Renal cortex interstitium (tissue), 11 donors: ENCODE data around the gene ABCC9. TPM values are rescaled to one million over a fixed set of nuclear protein-coding genes. Genes with fewer than 3 reads are reported as not detected.
A peak's percentile ranks its signal among the peaks of the same experiment; 100 is the strongest.
"Not testable (repeated sequence)": the region's sequence is repeated elsewhere in the genome, so short reads cannot be mapped to it uniquely, and the experiment has no call there.

Source experiments
- DNase-seq, 11 donors: peaks; one replicate each; pipeline ENCODE4 v3.0.0-alpha.2; 2013; ENCODE audit warnings: low read depth in 9 of 11, low spot score in 4 of 11; ENCODE audit errors: extremely low read depth in 1 of 11
- polyA plus RNA-seq, 3 donors: library from polyadenylated mRNA; unstranded; fragments of 120-200 nt; gene quantifications; one replicate each; pipeline ENCODE4 v1.2.1, GENCODE V29; 2013; ENCODE audit not compliant: insufficient read length in 3 of 3

Gene ABCC9
- polyA plus RNA-seq, 3 donors: 24.5 to 28.2 (median 25.3) TPM

DNA sequence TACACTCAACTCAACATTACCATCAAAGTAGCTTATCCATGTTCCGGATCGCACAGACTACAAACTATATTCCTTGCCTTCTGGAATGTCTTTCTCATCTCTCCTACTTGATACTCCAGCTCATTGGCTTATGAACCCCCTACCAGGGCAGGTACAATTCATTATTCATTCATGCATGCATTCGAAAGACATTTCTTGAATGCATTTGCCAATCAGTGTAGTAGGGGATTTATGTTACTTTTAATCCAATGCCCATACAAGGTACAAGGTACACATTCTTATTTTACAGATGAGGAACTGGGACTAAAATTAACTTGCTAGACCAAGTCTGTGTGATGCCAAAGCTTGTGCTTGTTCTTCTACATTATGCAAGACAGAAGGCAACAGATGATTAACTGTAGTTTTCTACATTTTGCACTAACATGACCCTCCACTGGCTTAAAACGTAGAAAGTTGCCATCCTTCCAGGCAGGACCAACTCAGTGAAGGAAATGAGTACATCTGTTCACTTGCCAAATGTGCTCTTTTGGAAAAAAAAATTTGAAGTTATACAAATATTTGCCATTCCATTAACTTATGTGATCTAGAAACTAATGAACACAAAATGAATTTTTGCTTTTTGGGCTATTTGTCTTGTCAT, 113.0 kb downstream of the ABCC9 start:
- no peak for DNase-seq

DNA sequence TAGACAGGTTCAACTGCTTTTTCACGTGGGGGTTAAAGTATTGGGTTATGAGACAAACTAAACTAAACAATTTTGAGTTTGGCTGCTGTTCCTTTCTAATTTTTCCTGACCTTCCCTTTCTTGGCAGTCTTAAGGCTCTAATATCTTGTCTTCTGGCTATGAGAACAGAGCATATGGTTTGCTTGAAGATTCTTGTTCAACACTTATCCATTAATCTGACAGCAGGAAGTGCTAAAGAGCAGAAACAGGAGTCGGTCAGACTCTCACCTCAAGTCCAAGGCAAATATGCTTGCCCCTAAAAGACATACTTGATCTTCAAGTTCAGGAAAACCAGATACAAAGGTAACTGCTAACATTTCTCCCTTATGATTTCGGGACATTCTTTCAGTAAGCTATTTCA, 114.1 kb downstream of the ABCC9 start:
- no peak for DNase-seq

DNA sequence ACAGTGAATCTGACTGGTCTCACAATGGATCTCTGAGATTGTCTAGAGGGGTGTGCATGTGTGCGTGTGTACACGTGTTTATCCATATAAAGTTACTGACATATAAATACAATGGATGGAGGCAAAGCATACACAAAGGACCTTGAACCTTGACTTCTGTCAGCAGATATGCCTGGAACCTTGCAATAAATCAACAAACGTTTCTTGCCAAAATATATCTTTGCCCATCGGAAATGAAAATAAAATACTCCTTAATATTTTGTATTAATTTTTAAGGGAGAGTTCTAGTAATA, 114.7 kb downstream of the ABCC9 start:
- DNase-seq: no peak

DNA sequence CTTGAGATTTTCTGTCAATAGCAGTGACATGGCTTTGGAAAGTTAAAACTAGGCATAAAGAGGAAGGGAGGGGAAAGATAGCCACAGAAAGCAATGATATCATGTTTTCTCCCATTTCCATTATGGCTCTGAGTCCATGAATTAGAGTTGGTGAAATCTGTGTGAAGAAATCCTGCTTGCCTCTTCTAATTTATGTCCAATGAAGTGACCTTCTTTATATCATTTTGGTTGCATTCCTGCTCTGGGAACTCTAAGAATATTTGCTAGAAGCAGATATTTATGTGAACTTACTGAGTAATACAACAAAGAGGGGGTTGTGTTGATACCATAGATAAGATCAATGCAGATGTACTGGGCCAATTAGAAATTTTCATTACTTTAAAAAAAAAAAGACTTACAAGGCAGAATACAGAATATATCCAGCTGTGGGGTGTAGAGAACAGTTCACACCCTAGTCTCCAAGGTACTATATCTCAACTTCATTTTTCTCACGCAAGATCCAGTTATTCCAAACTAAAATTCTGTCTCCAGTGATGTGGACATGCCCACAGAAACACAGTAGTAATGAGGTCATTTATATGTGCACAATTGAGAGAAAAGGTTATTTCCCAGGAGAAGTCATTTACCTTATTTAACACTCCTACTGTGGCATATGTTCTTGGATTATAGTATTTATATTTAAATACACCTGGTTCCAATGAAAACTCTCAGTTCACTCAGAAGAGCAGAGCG, 115.2 kb downstream of the ABCC9 start:
- DNase-seq: no peak

DNA sequence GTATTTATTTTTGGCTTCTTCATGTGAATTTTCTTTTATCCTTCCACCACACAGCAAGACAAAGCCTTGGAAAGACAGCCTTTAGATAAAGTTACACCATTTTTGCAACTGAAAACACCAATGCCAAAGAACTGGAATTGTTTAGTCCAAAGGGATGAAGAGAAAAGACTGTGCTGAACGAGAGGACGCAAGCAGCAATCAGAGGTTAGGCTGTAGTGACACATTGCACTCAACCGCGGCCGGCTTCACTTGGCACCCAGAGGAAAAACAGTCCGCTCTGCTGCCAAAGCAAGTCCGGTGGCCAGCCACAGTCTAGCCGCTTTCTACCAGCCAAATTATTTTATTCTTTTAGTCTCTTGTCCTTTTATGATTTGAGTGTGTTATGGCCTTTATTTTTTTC, 117.6 kb downstream of the ABCC9 start:
- no peak for DNase-seq

DNA sequence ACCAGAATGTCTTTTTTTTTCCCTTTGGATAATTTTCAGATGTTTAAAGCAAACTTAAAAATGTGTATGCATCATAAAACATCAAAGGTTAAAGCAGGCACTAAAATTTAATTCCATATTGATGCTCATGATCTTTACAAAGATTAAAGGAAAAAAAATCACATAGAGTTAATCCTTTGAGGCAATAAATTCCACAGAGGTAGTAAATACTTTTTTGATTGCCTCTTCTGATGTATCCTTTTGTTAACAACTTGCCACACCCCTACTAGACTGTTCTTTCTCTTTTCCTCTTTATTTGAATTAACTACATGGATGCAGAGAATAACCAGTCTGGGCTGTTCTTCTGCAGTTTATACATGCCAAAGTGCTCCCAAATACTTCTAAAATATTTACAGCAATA, 121.5 kb downstream of the ABCC9 start:
- no peak for DNase-seq

DNA sequence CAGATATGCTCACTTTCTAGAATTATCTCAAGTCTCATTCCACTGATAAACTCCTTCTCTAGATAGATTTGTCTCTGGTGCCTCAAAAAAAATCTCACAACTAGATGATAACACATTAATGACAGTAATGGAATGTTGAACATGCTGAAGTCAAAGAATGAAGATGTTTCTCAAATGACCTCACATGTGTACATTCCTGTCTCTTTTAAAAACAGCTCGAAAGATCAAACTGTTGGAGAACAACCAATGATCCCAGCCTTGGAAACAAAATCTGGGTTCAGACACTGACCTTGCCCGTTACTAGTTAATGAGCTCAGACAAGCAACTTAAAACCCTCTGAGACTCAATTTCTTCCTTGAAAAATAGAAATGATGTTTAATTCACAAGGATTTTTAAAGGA, 122.0 kb downstream of the ABCC9 start:
- peak in 3 of 11 donors; percentile 20 to 42 (median 31) for DNase-seq

DNA sequence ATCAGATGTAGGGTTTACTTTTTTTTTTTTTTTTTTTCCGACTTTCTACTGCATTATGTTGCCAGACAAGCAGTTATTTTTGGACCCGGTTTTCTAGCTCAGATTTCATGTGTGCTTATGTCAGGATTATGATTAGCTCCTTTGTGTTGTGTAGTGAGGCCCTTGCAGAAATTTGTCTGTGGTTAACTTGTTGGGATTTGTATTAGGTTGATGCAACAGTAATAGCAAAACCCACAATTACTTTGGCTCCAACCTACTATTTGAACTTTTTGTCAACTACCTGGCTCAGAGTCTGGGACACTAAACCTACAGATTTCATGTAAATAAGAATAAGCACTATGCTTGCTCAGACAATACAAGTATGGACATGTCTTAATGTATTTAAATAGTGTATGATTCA, 122.6 kb downstream of the ABCC9 start:
- no peak for DNase-seq

DNA sequence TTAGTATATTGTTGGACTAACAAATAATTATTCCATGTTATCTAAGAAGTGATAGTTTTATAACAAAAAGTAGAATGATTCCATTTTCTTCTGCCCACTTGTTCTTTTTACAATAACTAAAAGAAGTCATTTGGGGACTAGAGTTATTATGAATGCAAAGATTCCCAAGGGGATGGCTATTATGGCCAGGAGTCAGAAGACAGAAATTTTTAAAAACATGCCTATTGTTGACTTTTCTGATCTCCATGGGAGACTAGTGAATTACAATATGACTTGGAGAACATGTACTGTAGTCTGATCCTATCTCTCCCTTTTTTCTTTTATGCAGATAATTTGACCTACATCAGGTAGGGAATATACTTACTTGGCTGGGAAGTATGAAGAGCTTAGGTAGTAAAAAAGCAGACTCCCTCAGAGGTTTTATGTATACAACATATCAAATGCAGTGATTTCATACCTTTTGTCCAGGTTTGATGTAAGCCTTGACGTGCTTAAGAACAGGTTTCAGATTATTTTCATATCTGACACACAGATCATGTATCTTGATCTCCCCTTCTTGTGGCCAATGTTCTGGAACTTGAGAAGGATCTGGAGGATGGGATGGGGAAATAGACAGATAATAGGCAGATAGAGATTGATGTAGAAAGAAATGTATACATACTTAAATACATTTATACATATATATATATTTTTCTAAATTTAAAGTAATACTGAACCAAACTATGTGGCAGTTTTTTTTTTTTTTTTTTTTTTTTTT, 125.7 kb downstream of the ABCC9 start:
- no peak for DNase-seq

DNA sequence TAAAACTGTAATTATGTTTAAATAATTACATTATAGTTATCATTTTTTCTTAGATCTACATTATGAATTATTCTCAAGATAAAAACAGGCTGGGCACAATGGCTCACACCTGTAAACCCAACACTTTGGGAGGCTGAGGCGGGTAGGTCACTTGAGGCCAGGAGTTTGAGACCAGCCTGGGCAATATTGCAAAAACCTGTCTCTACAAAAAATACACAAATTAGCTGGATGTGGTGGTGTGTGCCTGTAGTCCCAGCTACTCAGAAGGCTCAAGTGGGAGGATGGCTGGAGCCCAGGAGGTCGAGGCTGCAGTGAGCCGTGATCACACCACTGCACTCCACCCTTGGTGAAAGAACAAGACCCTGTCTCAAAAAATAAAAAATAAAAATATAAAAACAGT, 126.4 kb downstream of the ABCC9 start:
- no peak for DNase-seq

DNA sequence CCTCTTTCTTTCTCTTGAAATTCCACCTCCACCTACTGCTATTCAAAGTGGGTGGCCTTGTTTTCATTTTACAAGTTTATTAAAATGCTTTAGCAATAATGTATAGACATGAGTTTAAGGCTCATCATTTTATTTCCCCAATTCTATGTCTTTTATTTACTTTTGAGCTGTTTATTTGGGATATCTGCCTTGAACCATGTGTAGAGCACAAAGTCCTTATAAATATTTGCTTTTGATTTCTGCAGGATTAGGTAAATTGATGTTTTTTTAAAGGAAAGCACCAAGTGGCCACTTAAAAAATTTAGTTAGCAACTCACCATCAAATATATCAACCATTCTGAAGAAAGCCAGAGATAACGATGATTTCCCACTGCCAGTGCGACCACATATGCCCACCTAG, 126.9 kb downstream of the ABCC9 start:
- no peak for DNase-seq

DNA sequence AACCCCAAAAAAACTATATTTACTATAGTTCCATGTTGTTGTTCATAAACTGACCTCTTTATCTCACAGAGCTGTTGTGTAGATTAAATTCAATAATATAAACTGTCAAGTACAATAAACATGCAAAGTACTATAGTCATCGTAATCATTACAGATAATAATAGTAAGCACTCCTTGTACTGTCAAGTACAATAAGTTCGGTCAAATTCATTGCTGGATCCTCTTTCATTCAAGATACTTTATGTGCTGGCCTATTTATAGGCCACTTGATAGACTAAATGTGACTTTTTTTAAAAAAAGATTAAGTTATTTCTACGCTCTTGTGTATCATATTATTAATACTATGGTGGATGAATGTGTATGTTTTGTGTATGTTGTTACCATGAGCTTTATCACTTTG, 127.5 kb downstream of the ABCC9 start:
- DNase-seq: no peak

DNA sequence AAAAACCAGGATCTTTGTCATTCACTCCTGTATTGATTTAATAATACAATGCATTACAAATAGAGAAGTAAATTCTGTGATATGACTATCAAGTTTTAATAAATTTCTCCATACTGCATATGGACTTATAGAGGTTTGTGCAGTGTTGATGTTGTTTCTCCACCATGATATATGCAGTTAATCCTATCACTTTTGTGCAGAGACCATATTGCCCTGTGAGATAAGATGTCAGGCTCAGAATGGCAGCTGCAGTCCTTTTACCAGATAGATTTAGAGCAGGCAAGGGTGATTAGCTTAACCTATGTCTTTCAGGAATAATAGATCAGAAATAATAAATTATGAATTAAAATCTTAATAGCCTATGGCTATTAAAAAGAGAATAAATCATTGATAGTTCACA, 128.1 kb downstream of the ABCC9 start:
- DNase-seq: no peak

DNA sequence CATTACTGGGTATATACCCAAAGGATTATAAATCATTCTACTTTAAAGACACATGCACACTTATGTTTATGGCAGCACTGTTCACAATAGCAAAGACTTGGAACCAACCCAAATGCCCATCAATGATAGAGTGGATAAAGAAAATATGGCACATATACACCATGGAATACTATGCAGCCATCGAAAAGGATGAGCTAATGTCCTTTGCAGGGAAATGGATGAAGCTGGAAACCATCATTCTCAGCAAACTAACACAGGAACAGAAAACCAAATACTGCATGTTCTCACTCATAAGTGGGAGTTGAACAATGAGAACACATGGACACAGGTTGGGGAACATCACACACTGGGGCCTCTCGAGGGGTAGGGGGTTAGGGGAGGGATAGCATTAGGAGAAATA, 128.9 kb downstream of the ABCC9 start:
- not testable (repeated sequence) for DNase-seq

DNA sequence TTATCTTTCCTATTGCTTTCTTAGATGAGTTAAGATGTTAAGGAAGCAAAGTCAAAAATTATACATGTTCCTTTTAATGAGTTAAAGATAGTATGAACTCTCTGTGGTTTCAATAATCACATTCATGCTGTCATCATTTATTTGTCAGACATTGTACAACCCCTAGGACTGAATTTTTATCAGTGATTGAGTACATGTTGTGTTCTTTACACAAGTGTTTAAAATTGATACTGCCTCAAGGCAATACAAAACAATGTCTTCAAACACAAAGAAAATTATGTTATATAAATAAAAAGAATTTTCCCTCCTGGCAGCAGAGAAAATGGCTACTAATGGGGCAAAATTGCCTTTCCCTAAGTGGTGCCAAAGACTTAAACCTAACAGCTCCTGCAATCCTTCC, 132.1 kb downstream of the ABCC9 start:
- no peak for DNase-seq

DNA sequence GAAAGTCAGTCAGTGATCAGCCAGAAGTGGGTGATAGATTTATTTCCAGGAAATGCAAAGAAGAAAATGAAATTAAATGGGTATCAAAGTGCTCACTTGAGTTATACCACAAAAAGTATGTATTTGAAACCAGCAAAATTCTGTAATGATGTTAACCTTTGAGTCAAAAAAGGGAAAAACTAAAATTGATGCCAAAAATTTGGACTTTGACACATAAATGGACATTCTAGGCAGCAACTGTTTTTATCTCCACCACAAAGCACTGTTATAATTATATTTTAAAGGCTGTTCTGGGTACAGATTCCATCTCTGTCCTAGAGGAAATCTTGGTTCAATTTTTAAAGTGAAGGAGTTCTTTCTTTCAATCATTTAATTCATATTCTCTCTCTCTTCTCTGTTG, 135.0 kb downstream of the ABCC9 start:
- no peak for DNase-seq

DNA sequence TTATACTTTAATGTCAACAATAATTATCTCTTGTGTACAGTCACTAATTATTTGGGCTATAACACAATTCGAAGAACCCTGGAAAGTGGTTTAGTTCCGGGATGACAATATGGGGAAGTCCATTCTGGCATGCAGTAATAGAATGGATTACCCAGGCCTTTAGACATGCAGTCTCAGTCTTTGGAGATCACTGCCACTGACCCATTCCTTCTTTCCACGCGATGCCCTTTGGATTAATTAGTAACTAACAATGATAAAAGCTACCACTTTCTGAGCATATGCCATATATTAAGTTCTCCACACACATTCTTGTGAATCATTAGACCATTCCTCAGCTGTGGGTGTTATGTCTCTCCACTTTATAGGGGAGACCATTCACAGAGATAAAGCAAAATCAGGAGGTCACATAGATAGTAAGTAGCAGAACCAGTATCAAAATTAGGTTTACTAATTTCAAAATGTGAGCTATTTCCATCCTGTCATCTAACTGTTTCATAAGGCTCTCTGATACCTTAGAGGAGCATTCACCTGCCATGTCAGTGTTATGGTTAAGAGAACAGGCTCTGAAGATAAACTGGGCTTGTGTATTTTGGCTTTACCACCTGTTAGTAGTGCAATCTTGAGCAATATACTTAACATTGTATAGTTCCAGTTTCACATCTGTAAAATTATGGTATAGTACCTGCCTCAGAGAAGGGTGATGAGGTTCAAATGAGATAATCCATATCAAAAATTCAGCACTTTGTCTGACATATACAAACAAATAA, 139.5 kb downstream of the ABCC9 start:
- DNase-seq: no peak

DNA sequence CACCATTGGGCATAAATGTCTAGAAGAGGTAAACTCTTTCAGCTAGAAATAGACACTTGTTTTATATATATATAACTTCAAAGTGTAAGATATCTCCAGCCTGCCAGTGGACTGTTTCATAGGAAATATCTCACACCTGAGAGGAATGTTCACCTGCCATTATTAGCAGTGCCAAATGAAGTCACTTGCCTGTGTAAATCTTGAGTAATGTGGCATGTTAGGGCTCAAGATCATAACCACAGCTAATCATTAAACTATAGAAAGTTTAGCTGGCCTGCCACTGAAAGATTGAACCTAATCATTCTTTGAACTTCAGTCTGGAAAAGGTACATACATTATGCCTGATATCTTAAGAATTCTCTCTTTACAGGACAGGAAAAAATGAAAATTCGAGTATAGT, 141.2 kb downstream of the ABCC9 start:
- DNase-seq: no peak

DNA sequence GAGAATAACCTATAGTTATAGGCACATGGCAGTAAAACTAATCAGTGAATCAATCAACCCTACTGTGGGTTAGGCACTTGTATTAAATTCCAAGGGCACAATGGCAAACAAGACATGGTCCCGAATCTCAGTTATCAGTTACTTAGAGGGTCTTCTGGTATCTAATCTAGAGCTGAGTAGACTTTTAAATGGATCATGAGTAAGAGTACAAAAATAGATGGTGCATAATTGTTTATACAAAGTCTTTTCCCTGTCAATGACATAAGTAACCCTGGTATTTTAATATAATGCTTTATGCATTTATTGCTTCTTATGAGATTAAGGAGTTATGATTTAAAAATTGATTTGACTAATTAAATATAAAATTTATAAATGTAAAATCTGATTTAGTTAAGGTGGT, 143.7 kb downstream of the ABCC9 start:
- no peak for DNase-seq
